HepG2 (cell line): ENCODE data around the gene MBD4. TPM values are rescaled to one million over a fixed set of nuclear protein-coding genes. Genes with fewer than 3 reads are reported as not detected.

Source experiments
- E2F2 ChIP-seq: sonication (generic); formaldehyde crosslinking; IDR thresholded peaks from 2 replicates; pipeline ENCODE4 v1.4.0; 2020; ENCODE audit warnings: missing genetic modification reagents, borderline replicate concordance
- GATAD2A ChIP-seq: IDR thresholded peaks from 2 replicates; pipeline ENCODE4 v1.6.1; 2016
- GTF2F1 ChIP-seq: fragments of 150-350 bp; IDR thresholded peaks from 2 replicates; pipeline ENCODE4 v1.6.1; 2014; ENCODE audit warnings: low read length
- KDM5B ChIP-seq: sonication (generic); formaldehyde crosslinking; IDR thresholded peaks from 2 replicates; pipeline ENCODE4 v1.4.0; 2020; ENCODE audit warnings: missing genetic modification reagents, mild to moderate bottlenecking, borderline replicate concordance
- KLF6 ChIP-seq: IDR thresholded peaks from 2 replicates; pipeline ENCODE4 v1.8.0; 2016; ENCODE audit warnings: missing biosample characterization, missing genetic modification reagents
- KMT2A ChIP-seq: sonication (generic); formaldehyde crosslinking; IDR thresholded peaks from 2 replicates; pipeline ENCODE4 v1.4.0; 2020; ENCODE audit warnings: missing genetic modification reagents
- PHF21A ChIP-seq: sonication (generic); formaldehyde crosslinking; IDR thresholded peaks from 2 replicates; pipeline ENCODE4 v1.5.0; 2020; ENCODE audit warnings: mild to moderate bottlenecking, missing genetic modification reagents
- PRDM4 ChIP-seq: sonication (generic); formaldehyde crosslinking; IDR thresholded peaks from 2 replicates; pipeline ENCODE4 v1.9.0; 2021; ENCODE audit warnings: missing genetic modification reagents, borderline replicate concordance
- RXRA ChIP-seq: sonication (generic); formaldehyde crosslinking; IDR thresholded peaks from 2 replicates; pipeline ENCODE4 v1.5.1; 2020; ENCODE audit warnings: missing genetic modification reagents
- SAP130 ChIP-seq: IDR thresholded peaks from 2 replicates; pipeline ENCODE4 v1.6.1; 2016; ENCODE audit warnings: low read depth
- SIX4 ChIP-seq: sonication (generic); formaldehyde crosslinking; IDR thresholded peaks from 2 replicates; pipeline ENCODE4 v1.4.0; 2020; ENCODE audit warnings: missing genetic modification reagents
- TBL1XR1 ChIP-seq: fragments of 150-350 bp; IDR thresholded peaks from 2 replicates; pipeline ENCODE4 v1.6.1; 2014; ENCODE audit warnings: borderline replicate concordance, low read length; ENCODE audit not compliant: partially characterized antibody
- TFDP1 ChIP-seq: IDR thresholded peaks from 2 replicates; pipeline ENCODE4 v1.6.1; 2016; ENCODE audit warnings: missing compliant biosample characterization, missing genetic modification reagents, borderline replicate concordance
- TSC22D2 ChIP-seq: sonication (generic); formaldehyde crosslinking; IDR thresholded peaks from 2 replicates; pipeline ENCODE4 v1.5.1; 2020; ENCODE audit warnings: missing genetic modification reagents, mild to moderate bottlenecking, borderline replicate concordance
- ZNF160 ChIP-seq: sonication (generic); formaldehyde crosslinking; IDR thresholded peaks from 2 replicates; pipeline ENCODE4 v1.8.0; 2022; ENCODE audit warnings: mild to moderate bottlenecking, inconsistent platforms, missing genetic modification reagents
- ZNF292 ChIP-seq: sonication (generic); formaldehyde crosslinking; IDR thresholded peaks from 2 replicates; pipeline ENCODE4 v1.8.1; 2022; ENCODE audit warnings: mild to moderate bottlenecking, low read depth, missing genetic modification reagents, borderline replicate concordance
- ZNF335 ChIP-seq: sonication (generic); formaldehyde crosslinking; IDR thresholded peaks from 2 replicates; pipeline ENCODE4 v1.4.0; 2020; ENCODE audit warnings: missing genetic modification reagents
- ZNF354B ChIP-seq: sonication (generic); formaldehyde crosslinking; IDR thresholded peaks from 2 replicates; pipeline ENCODE4 v1.8.0; 2022; ENCODE audit warnings: mild to moderate bottlenecking, missing genetic modification reagents
- ZNF530 ChIP-seq: sonication (generic); formaldehyde crosslinking; IDR thresholded peaks from 2 replicates; pipeline ENCODE4 v1.5.0; 2020; ENCODE audit warnings: low read depth, mild to moderate bottlenecking, missing genetic modification reagents
- ZNF589 ChIP-seq: sonication (generic); formaldehyde crosslinking; conservative IDR thresholded peaks from 2 replicates; pipeline ENCODE4 v1.8.0; 2022; ENCODE audit warnings: mild to moderate bottlenecking, moderate library complexity, missing genetic modification reagents
- ZNF740 ChIP-seq: sonication (generic); formaldehyde crosslinking; IDR thresholded peaks from 2 replicates; pipeline ENCODE4 v1.4.0; 2020; ENCODE audit warnings: missing genetic modification reagents
- ZNF766 ChIP-seq: sonication (generic); formaldehyde crosslinking; IDR thresholded peaks from 2 replicates; pipeline ENCODE4 v1.5.0; 2020; ENCODE audit warnings: missing genetic modification reagents, borderline replicate concordance
- ZNF792 ChIP-seq: IDR thresholded peaks from 2 replicates; pipeline ENCODE4 v1.6.1; 2016
- ZNF850 ChIP-seq: sonication (generic); formaldehyde crosslinking; conservative IDR thresholded peaks from 2 replicates; pipeline ENCODE4 v1.9.0; 2021; ENCODE audit warnings: mild to moderate bottlenecking, missing genetic modification reagents
- polyA plus RNA-seq, 8 experiments: library from polyadenylated mRNA; depleted of rRNA in 3 of 8; stranded (reverse) in 7 of 8; unstranded in 1 of 8; fragments of >200 nt; fragmentation: Illumina TruSeq in 4 of 8; extraction: Trizol in 4 of 8; gene quantifications; 2 replicates each; pipeline versions ENCODE4 v1.2.1 to v1.2.3, GENCODE V29; 2011 to 2016; ENCODE audit warnings: low read depth in 4 of 8, missing spikeins in 1 of 8, mixed read lengths in 1 of 8; ENCODE audit not compliant: insufficient read depth in 1 of 8
- total RNA-seq, 5 experiments: library from RNA; depleted of rRNA; stranded (reverse); fragments of >200 nt; fragmentation: Illumina TruSeq; extraction: Trizol; gene quantifications; 2 replicates each; pipeline ENCODE4 v1.2.3, GENCODE V29; 2016; ENCODE audit warnings: low read depth in 1 of 5

MBD4 gene
- total and polyA plus RNA-seq, 2 of the 13 experiments (the other 11 are each of a cell fraction or from before 2014, with no cell fraction given), result 14.9 to 25.3 TPM

GRCh38 chr3:129413687-129414506 is 25.9 kb downstream of the MBD4 start (continued):
- no peak for TF ChIP-seq PRDM4 (CRISPR knock-in tag)
- TF ChIP-seq TSC22D2 (CRISPR knock-in tag), result no peak
- TF ChIP-seq RXRA, result no peak
- TF ChIP-seq ZNF292 (CRISPR knock-in tag), result no peak
- no peak for TF ChIP-seq TFDP1 (CRISPR knock-in tag)
- peak; percentile 97 for TF ChIP-seq ZNF850 (CRISPR knock-in tag)
- peak; percentile 68 for TF ChIP-seq SAP130 (CRISPR knock-in tag)
- no peak for TF ChIP-seq ZNF530 (CRISPR knock-in tag)
- TF ChIP-seq PHF21A, result peak; percentile 77
- TF ChIP-seq ZNF792, result peak; percentile 4; the same call in 1 of the 2 replicates
- TF ChIP-seq E2F2 (CRISPR knock-in tag), result no peak
- no peak for TF ChIP-seq KMT2A
- TF ChIP-seq SIX4 (CRISPR knock-in tag), result no peak
- no peak for TF ChIP-seq KLF6 (CRISPR knock-in tag)
- no peak for TF ChIP-seq ZNF335 (CRISPR knock-in tag)
- TF ChIP-seq KDM5B (CRISPR knock-in tag), result no peak
- no peak for TF ChIP-seq GTF2F1
- no peak for TF ChIP-seq ZNF354B
- TF ChIP-seq GATAD2A (CRISPR knock-in tag), result peak; percentile 79
- peak; percentile 22 for TF ChIP-seq TBL1XR1
- no peak for TF ChIP-seq ZNF766 (CRISPR knock-in tag)
- no peak for TF ChIP-seq ZNF740 (CRISPR knock-in tag)
- no peak for TF ChIP-seq ZNF160 (CRISPR knock-in tag)
- TF ChIP-seq ZNF589 (CRISPR knock-in tag), result no peak
